Measurements from ENCODE around the gene IWS1. TPM values are rescaled to one million over a fixed set of nuclear protein-coding genes. Genes with fewer than 3 reads are reported as not detected.

IWS1 gene
- total RNA-seq, 4 donors from 2014 or later: 22.7 to 47.1 (median 33.2) TPM

DNA sequence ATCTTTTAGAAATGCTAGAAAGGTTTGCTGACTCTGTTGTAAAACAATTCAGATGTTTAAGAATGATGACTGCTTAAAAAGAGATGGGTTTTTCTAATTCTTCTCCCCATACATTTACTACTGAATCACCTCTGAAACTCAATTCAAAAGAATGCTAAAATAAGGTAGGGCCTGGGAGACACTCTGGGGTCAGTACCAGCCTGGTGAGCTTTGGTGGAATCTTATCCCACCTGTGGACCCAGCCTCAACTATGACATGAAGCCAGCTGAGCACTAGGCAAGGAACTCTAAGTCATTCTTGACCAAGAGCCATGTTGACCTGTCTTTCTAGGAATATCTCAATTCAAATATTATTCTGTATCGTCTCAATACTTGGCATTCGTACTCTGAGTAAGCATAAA is 44.3 kb downstream of the IWS1 start:
- intact Hi-C loops (cut with DNase I; ENCODE audit: low total_unique reads): loop anchor here (10.0 kb wide), 2 partner anchors 167 to 287 kb away; no protein-coding TSS in a partner anchor
- DNase-seq (ENCODE audit: low spot score in 2 of 2): no peak
- TF ChIP-seq, protein P1, sequence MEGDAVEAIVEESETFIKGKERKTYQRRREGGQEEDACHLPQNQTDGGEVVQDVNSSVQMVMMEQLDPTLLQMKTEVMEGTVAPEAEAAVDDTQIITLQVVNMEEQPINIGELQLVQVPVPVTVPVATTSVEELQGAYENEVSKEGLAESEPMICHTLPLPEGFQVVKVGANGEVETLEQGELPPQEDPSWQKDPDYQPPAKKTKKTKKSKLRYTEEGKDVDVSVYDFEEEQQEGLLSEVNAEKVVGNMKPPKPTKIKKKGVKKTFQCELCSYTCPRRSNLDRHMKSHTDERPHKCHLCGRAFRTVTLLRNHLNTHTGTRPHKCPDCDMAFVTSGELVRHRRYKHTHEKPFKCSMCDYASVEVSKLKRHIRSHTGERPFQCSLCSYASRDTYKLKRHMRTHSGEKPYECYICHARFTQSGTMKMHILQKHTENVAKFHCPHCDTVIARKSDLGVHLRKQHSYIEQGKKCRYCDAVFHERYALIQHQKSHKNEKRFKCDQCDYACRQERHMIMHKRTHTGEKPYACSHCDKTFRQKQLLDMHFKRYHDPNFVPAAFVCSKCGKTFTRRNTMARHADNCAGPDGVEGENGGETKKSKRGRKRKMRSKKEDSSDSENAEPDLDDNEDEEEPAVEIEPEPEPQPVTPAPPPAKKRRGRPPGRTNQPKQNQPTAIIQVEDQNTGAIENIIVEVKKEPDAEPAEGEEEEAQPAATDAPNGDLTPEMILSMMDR (IDR thresholded peaks at IDR 0.05): no peak
- TF ChIP-seq POLR2A (IDR thresholded peaks at IDR 0.05): no peak
- 45 to 64% methylated on average over 2 of the region's 2 CpGs for WGBS, 2 donors
- H3K4me3 ChIP-seq (ENCODE audit: low read depth, poor library complexity, severe bottlenecking): no peak overlapping the region

GRCh38 chr2:127479866-127480743 is 46.2 kb downstream of the IWS1 start:
- intact Hi-C loops (cut with DNase I; ENCODE audit: low total_unique reads): loop anchor here (10.0 kb wide), 2 partner anchors 165 to 285 kb away; no protein-coding TSS in a partner anchor

GRCh38 chr2:127479219-127479825 is 47.0 kb downstream of the IWS1 start:
- WGBS, 2 donors: 57% methylated on average over 5 of the region's 5 CpGs
- DNase-seq (ENCODE audit: low spot score in 2 of 2): no peak
- TF ChIP-seq POLR2A (IDR thresholded peaks at IDR 0.05): no peak
- TF ChIP-seq, protein P1 (IDR thresholded peaks at IDR 0.05): no peak
- intact Hi-C loops (cut with DNase I; ENCODE audit: low total_unique reads): no loop called here
- no peak overlapping the region for H3K4me3 ChIP-seq (ENCODE audit: low read depth, poor library complexity, severe bottlenecking)

More at GRCh38 chr2:127479866-127480743, 46.2 kb downstream of the IWS1 start:
- no peak overlapping the region for H3K4me3 ChIP-seq (ENCODE audit: low read depth, poor library complexity, severe bottlenecking)
- no peak for DNase-seq (ENCODE audit: low spot score in 2 of 2)
- TF ChIP-seq POLR2A (IDR thresholded peaks at IDR 0.05): no peak
- TF ChIP-seq, protein P1 (IDR thresholded peaks at IDR 0.05): no peak
- WGBS, 2 donors: 59 to 64% methylated on average over 8 of the region's 8 CpGs

GRCh38 chr2:127475788-127476187 is 50.5 kb downstream of the IWS1 start:
- 100% methylated on average over 2 of the region's 2 CpGs for WGBS, 2 donors
- TF ChIP-seq POLR2A (IDR thresholded peaks at IDR 0.05): no peak
- TF ChIP-seq, protein P1 (IDR thresholded peaks at IDR 0.05): no peak
- no peak for DNase-seq (ENCODE audit: low spot score in 2 of 2)
- intact Hi-C loops (cut with DNase I; ENCODE audit: low total_unique reads): no loop called here
- no peak overlapping the region for H3K4me3 ChIP-seq (ENCODE audit: low read depth, poor library complexity, severe bottlenecking)

DNA sequence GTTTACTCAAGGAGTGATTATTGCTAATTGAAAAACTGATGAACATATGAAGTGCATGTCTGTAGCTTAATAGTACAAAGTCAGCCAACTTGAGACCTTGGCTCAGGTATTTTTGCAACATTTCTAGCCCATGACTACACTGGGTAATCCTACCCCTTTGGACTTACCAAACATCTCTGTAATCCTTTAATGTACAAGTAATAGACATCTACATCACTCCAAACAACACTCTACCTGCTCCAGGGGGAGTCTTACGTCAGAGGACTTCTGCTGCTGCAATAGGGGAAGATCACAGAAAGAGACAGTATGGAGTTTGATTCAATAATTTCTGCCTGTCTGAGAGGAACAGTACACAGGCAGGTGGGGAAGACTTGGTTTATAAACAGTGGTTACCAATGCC is 54.0 kb downstream of the IWS1 start:
- 91 to 96% methylated on average over 1 of the region's 1 CpG for WGBS, 2 donors
- no peak overlapping the region for H3K4me3 ChIP-seq (ENCODE audit: low read depth, poor library complexity, severe bottlenecking)
- no peak for DNase-seq (ENCODE audit: low spot score in 2 of 2)
- no peak for TF ChIP-seq POLR2A (IDR thresholded peaks at IDR 0.05)
- TF ChIP-seq, protein P1 (IDR thresholded peaks at IDR 0.05): no peak
- intact Hi-C loops (cut with DNase I; ENCODE audit: low total_unique reads): no loop called here
